H1 (cell line): ENCODE data around the gene KIAA0513. TPM values are rescaled to one million over a fixed set of nuclear protein-coding genes. Genes with fewer than 3 reads are reported as not detected.

Source experiments
- CTCF ChIA-PET: fragments of 300-600 bp; sonication (Branson Sonifier 250); formaldehyde crosslinking; loops from one replicate; lab custom pipeline; 2021; ENCODE audit not compliant: partially characterized antibody; lab: Charles Lee
- POLR2A ChIA-PET: fragments of 300-600 bp; sonication (Branson Sonifier 250); formaldehyde crosslinking; loops from one replicate; lab custom pipeline; 2021; ENCODE audit warnings: inconsistent platforms; ENCODE audit not compliant: partially characterized antibody; lab: Charles Lee
- DNase-seq, 2 experiments: peaks; one replicate each; pipeline versions ENCODE4 v3.0.0 to v3.0.0-alpha.2; 2010 to 2022; ENCODE audit warnings: low spot score in 2 of 2, low read depth in 1 of 2, mixed read lengths in 1 of 2
- FAIRE-seq: peaks from 2 replicates; lab custom pipeline; 2011; peaks lifted over from hg19 to GRCh38; lab: Jason Lieb, UNC
- H2AFZ ChIP-seq: 2 replicates; pipeline ENCODE4 v1.8.1; 2012; ENCODE audit warnings: low read length, inconsistent platforms
- H2AK5ac ChIP-seq: 2 replicates; pipeline ENCODE4 v1.6.1; 2013; ENCODE audit warnings: low read depth, low read length
- H2BK120ac ChIP-seq: replicated peaks from 2 replicates; pipeline ENCODE3; 2013; ENCODE audit warnings: low read depth, low read length, inconsistent platforms
- H2BK12ac ChIP-seq: 2 replicates; pipeline ENCODE4 v1.6.1; 2013; ENCODE audit warnings: low read depth, low read length
- H2BK15ac ChIP-seq: 2 replicates; pipeline ENCODE4 v1.6.1; 2013; ENCODE audit warnings: low read length
- H2BK20ac ChIP-seq: 2 replicates; pipeline ENCODE4 v1.6.1; 2013; ENCODE audit warnings: low read length
- H2BK5ac ChIP-seq: 2 replicates; pipeline ENCODE4 v1.6.1; 2013; ENCODE audit warnings: low read depth, low read length
- H3K14ac ChIP-seq: 2 replicates; pipeline ENCODE4 v1.6.1; 2013; ENCODE audit warnings: inconsistent platforms; ENCODE audit not compliant: insufficient read length
- H3K18ac ChIP-seq: 2 replicates; pipeline ENCODE4 v1.6.1; 2013; ENCODE audit warnings: low read length; ENCODE audit errors: extremely low read depth
- H3K23ac ChIP-seq: 2 replicates; pipeline ENCODE4 v1.6.1; 2013; ENCODE audit warnings: inconsistent platforms; ENCODE audit not compliant: insufficient read length
- H3K23me2 ChIP-seq: 2 replicates; pipeline ENCODE4 v1.6.1; 2013; ENCODE audit warnings: low read depth, low read length
- H3K27ac ChIP-seq: 2 replicates; pipeline ENCODE4 v1.6.1; 2011; ENCODE audit warnings: low read depth, low read length, inconsistent platforms
- H3K27me3 ChIP-seq, 4 experiments: replicated peaks in 1 of 4; 1 replicate in 1 of 4; 2 replicates in 3 of 4; pipeline versions ENCODE4 v1.6.1 to v1.8.1; 2011 to 2013; ENCODE audit warnings: low read length in 3 of 4, mild to moderate bottlenecking in 3 of 4, inconsistent platforms in 2 of 4, mixed read lengths in 2 of 4, moderate library complexity in 1 of 4; ENCODE audit not compliant: control insufficient read depth in 3 of 4, insufficient read depth in 3 of 4; ENCODE audit errors: extremely low read depth in 1 of 4
- H3K36me3 ChIP-seq, 4 experiments: 2 replicates each; pipeline versions ENCODE4 v1.6.1 to v1.8.1; 2011 to 2013; ENCODE audit warnings: mild to moderate bottlenecking in 4 of 4, low read length in 3 of 4, moderate library complexity in 2 of 4, control low read depth in 1 of 4, inconsistent platforms in 1 of 4; ENCODE audit not compliant: insufficient read depth in 4 of 4, control insufficient read depth in 2 of 4
- H3K4ac ChIP-seq: replicated peaks from 2 replicates; pipeline ENCODE3; 2013; ENCODE audit warnings: low read length, low read depth, mixed read lengths, inconsistent platforms; ENCODE audit not compliant: insufficient read length
- H3K4me1 ChIP-seq, 4 experiments: replicated peaks in 1 of 4; 1 replicate in 1 of 4; 2 replicates in 3 of 4; pipeline versions ENCODE4 v1.6.1 to v1.8.1; 2011 to 2013; ENCODE audit warnings: low read length in 3 of 4, inconsistent platforms in 2 of 4, mixed read lengths in 1 of 4; ENCODE audit not compliant: insufficient read depth in 4 of 4, control insufficient read depth in 3 of 4
- H3K4me2 ChIP-seq, 2 experiments: 2 replicates each; pipeline versions ENCODE4 v1.6.1 to v1.8.1; 2011 to 2013; ENCODE audit warnings: low read depth in 2 of 2, low read length in 2 of 2, control low read depth in 1 of 2, inconsistent platforms in 1 of 2, mild to moderate bottlenecking in 1 of 2; ENCODE audit not compliant: insufficient read depth in 1 of 2
- H3K4me3 ChIP-seq, 4 experiments: fragments of 200-600, 300-600 bp in 1 of 4; sonication (generic), shearing (Covaris generic), sonication (Bioruptor Twin) in 1 of 4; 2 replicates each; pipeline versions ENCODE4 v1.5.1 to v1.8.1; 2011 to 2016; ENCODE audit warnings: low read length in 4 of 4, low read depth in 3 of 4, control low read depth in 2 of 4, inconsistent platforms in 2 of 4, mild to moderate bottlenecking in 2 of 4, mixed read lengths in 1 of 4, moderate library complexity in 1 of 4; ENCODE audit not compliant: insufficient read depth in 2 of 4; ENCODE audit errors: extremely low read depth in 1 of 4
- H3K56ac ChIP-seq: replicated peaks from 2 replicates; pipeline ENCODE3; 2013; ENCODE audit warnings: low read depth, mild to moderate bottlenecking, mixed read lengths, low read length, inconsistent platforms; ENCODE audit not compliant: insufficient read length
- H3K79me1 ChIP-seq: 2 replicates; pipeline ENCODE4 v1.6.1; 2013; ENCODE audit warnings: low read depth, low read length, control low read depth
- H3K79me2 ChIP-seq, 2 experiments: 2 replicates each; pipeline versions ENCODE4 v1.6.1 to v1.8.1; 2012 to 2013; ENCODE audit warnings: low read length in 2 of 2, mild to moderate bottlenecking in 2 of 2, inconsistent platforms in 1 of 2; ENCODE audit not compliant: insufficient read depth in 2 of 2, control insufficient read depth in 1 of 2
- H3K9ac ChIP-seq, 4 experiments: replicated peaks in 1 of 4; 1 replicate in 1 of 4; 2 replicates in 3 of 4; pipeline versions ENCODE4 v1.6.1 to v1.8.1; 2011 to 2013; ENCODE audit warnings: low read depth in 3 of 4, low read length in 3 of 4, control low read depth in 2 of 4, mild to moderate bottlenecking in 2 of 4, moderate library complexity in 2 of 4, inconsistent platforms in 1 of 4; ENCODE audit errors: extremely low read depth in 1 of 4
- H3K9me3 ChIP-seq, 2 experiments: 2 replicates each; pipeline versions ENCODE4 v1.6.1 to v1.8.1; 2012 to 2013; ENCODE audit warnings: mild to moderate bottlenecking in 2 of 2, moderate library complexity in 2 of 2, control low read depth in 1 of 2, inconsistent platforms in 1 of 2, low read depth in 1 of 2, low read length in 1 of 2, mixed read lengths in 1 of 2; ENCODE audit not compliant: insufficient read depth in 2 of 2
- H4K20me1 ChIP-seq, 2 experiments: replicated peaks in 1 of 2; 2 replicates each; pipeline versions ENCODE3 to v1.8.1; 2011 to 2013; ENCODE audit warnings: inconsistent platforms in 2 of 2, low read length in 2 of 2, mild to moderate bottlenecking in 1 of 2; ENCODE audit not compliant: insufficient read depth in 2 of 2, control insufficient read depth in 1 of 2
- H4K5ac ChIP-seq: 2 replicates; pipeline ENCODE4 v1.6.1; 2013; ENCODE audit warnings: low read length, low read depth, mixed read lengths, inconsistent platforms; ENCODE audit not compliant: insufficient read length
- H4K8ac ChIP-seq: 2 replicates; pipeline ENCODE4 v1.8.0; 2013; ENCODE audit warnings: mild to moderate bottlenecking, moderate library complexity, low read length, inconsistent platforms; ENCODE audit not compliant: insufficient read depth; ENCODE audit errors: extremely low read depth
- H4K91ac ChIP-seq: replicated peaks from 2 replicates; pipeline ENCODE3; 2013; ENCODE audit warnings: low read length, mixed read lengths, inconsistent platforms; ENCODE audit not compliant: insufficient read length
- ATF3 ChIP-seq: IDR thresholded peaks from 2 replicates; pipeline ENCODE4 v1.6.1; 2011; ENCODE audit warnings: low read depth, mild to moderate bottlenecking, low read length; ENCODE audit not compliant: insufficient read depth
- BACH1 ChIP-seq: IDR thresholded peaks from 2 replicates; pipeline ENCODE4 v1.6.1; 2012; ENCODE audit warnings: low read length, improper control_type of control experiment
- BRCA1 ChIP-seq: IDR thresholded peaks from 2 replicates; pipeline ENCODE4 v1.6.1; 2012; ENCODE audit warnings: low read depth, low read length, improper control_type of control experiment
- CBX5 ChIP-seq: fragments of 300-800, 300-1000 bp; sonication (generic); IDR thresholded peaks from 2 replicates; pipeline ENCODE4 v1.7.1; 2016; ENCODE audit warnings: antibody characterized with exemption, low read length, low read depth
- EGR1 ChIP-seq: IDR thresholded peaks from 2 replicates; pipeline ENCODE4 v1.6.1; 2011; ENCODE audit warnings: low read depth, low read length, borderline replicate concordance
- KDM4A ChIP-seq: IDR thresholded peaks from one replicate; pipeline ENCODE4 v1.7.1; 2012; ENCODE audit warnings: low read depth, mild to moderate bottlenecking, moderate library complexity, low read length, inconsistent platforms; ENCODE audit not compliant: severe bottlenecking
- MAFK ChIP-seq: IDR thresholded peaks from 2 replicates; pipeline ENCODE4 v1.6.1; 2012; ENCODE audit warnings: low read depth, mild to moderate bottlenecking, improper control_type of control experiment, low read length
- RBBP5 ChIP-seq: IDR thresholded peaks from 2 replicates; pipeline ENCODE4 v1.7.1; 2012; ENCODE audit warnings: low read depth, mild to moderate bottlenecking, inconsistent platforms, low read length, moderate library complexity, borderline replicate concordance
- RXRA ChIP-seq: IDR thresholded peaks from 2 replicates; pipeline ENCODE4 v1.6.1; 2011; ENCODE audit warnings: low read depth, mild to moderate bottlenecking, low read length, moderate library complexity; ENCODE audit not compliant: insufficient read depth
- SAP30 ChIP-seq: fragments of 300-600 bp; sonication (generic); IDR thresholded peaks from 2 replicates; pipeline ENCODE4 v1.7.1; 2012; ENCODE audit warnings: low read length, moderate library complexity, mild to moderate bottlenecking, inconsistent platforms; ENCODE audit not compliant: insufficient read depth, insufficient replicate concordance
- SP2 ChIP-seq: IDR thresholded peaks from 2 replicates; pipeline ENCODE4 v1.6.1; 2012; ENCODE audit warnings: mild to moderate bottlenecking, low read length, inconsistent platforms
- TBP ChIP-seq: IDR thresholded peaks from 2 replicates; pipeline ENCODE4 v1.6.1; 2011; ENCODE audit warnings: low read depth, low read length, improper control_type of control experiment
- TEAD4 ChIP-seq: IDR thresholded peaks from 2 replicates; pipeline ENCODE4 v1.6.1; 2012; ENCODE audit warnings: low read depth, low read length, inconsistent platforms, mixed read lengths
- WGBS, 2 experiments: shearing (Covaris generic) in 1 of 2; methylation state at CpG; one replicate each; pipeline versions ENCODE4 v1.1.6 to v1.1.7; 2013 to 2015; ENCODE audit warnings: low lambda C conversion rate in 2 of 2, mixed read lengths in 2 of 2, inconsistent platforms in 1 of 2, low coverage in 1 of 2, missing lambda C conversion rate in 1 of 2; ENCODE audit not compliant: insufficient replicate concordance in 2 of 2, insufficient coverage in 1 of 2, insufficient read length in 1 of 2; ENCODE audit errors: extremely low coverage in 1 of 2, missing lambda C conversion rate in 1 of 2; 5-methylcytosine and 5-hydroxymethylcytosine counted together
- polyA plus RNA-seq, 7 experiments: library from polyadenylated mRNA; depleted of rRNA in 3 of 7; stranded (reverse) in 5 of 7; unstranded in 2 of 7; fragments of >200 nt in 5 of 7; fragments of 200-250 nt in 2 of 7; gene quantifications; 1 replicate in 5 of 7; 2 replicates in 1 of 7; 4 replicates in 1 of 7; pipeline versions ENCODE4 v1.2.1 to v1.2.3, GENCODE V29; 2011 to 2013; ENCODE audit warnings: missing spikeins in 2 of 7, mixed read lengths in 2 of 7
- total RNA-seq: library from RNA; stranded (reverse); fragmentation: NEBNext Ultra II Directional; extraction: Animal tissue kit (Norgen Biotek cat#: 25700); gene quantifications from 2 replicates; pipeline ENCODE4 v1.2.1, GENCODE V29; 2021

Gene KIAA0513
- total and polyA plus RNA-seq, 2 of the 8 experiments (the other 6 are each of a cell fraction or from before 2014, with no cell fraction given): 2.1 to 6.1 TPM

GRCh38 chr16:85047867-85048455 lies 20.4 kb downstream of the KIAA0513 start:
- peaks cover 0 to 2% of the 10 kb centered on the region in 2 experiments for H4K20me1 ChIP-seq
- no peak overlapping the region for H4K5ac ChIP-seq
- CTCF ChIA-PET: interaction anchor here (1.6 to 2.8 kb wide), 3 partner anchors 10 to 67 kb away, joined by 4 to 9 read pairs (median 4); no protein-coding TSS in a partner anchor
- H3K56ac ChIP-seq: no peak overlapping the region
- no peaks in the 10 kb centered on the region for H3K23me2 ChIP-seq
- no peak overlapping the region for H2BK12ac ChIP-seq
- H3K27me3 ChIP-seq: no peaks in the 10 kb centered on the region
- H3K4ac ChIP-seq: no peak overlapping the region
- H3K18ac ChIP-seq: no peak overlapping the region
- H2BK5ac ChIP-seq: no peak overlapping the region
- no peak overlapping the region for H3K27ac ChIP-seq
- no peak overlapping the region for H2BK20ac ChIP-seq
- H2BK15ac ChIP-seq: no peak overlapping the region
- H2AK5ac ChIP-seq: no peak overlapping the region
- no peak overlapping the region for H3K23ac ChIP-seq
- H3K79me1 ChIP-seq: no peaks in the 10 kb centered on the region
- H3K4me1 ChIP-seq: 0 out of 7 replicates have a peak, but pooled peaks cover 0 to 2% (median 0%) of the 10 kb centered on the region in 4 experiments
- H3K14ac ChIP-seq: no peak overlapping the region
- H4K8ac ChIP-seq: no peak overlapping the region
- H3K9me3 ChIP-seq: no peaks in the 10 kb centered on the region
- H3K9ac ChIP-seq: no peak overlapping the region
- H3K36me3 ChIP-seq: no peaks in the 10 kb centered on the region
- FAIRE-seq (no peak), DNase-seq (no peak)
- no peaks in the 10 kb centered on the region for H3K79me2 ChIP-seq
- H2BK120ac ChIP-seq: no peak overlapping the region
- no peak overlapping the region for H2AFZ ChIP-seq
- no peak overlapping the region for H3K4me2 ChIP-seq
- no peak overlapping the region for H3K4me3 ChIP-seq
- POLR2A ChIA-PET: no interaction called here
- H4K91ac ChIP-seq: no peak overlapping the region
- 85% methylated on average over 11 of the region's 11 CpGs; no CpG with 5 or more reads in 1 of the 2 experiments for WGBS, 2 experiments
- TF ChIP-seq MAFK: no peak
- no peak for TF ChIP-seq TBP
- TF ChIP-seq SP2: no peak
- no peak for TF ChIP-seq TEAD4
- TF ChIP-seq ATF3: no peak
- no peak for TF ChIP-seq SAP30
- TF ChIP-seq BACH1: no peak
- no peak for TF ChIP-seq EGR1
- no peak for TF ChIP-seq BRCA1
- TF ChIP-seq RBBP5: no peak
- TF ChIP-seq CBX5: no peak
- TF ChIP-seq KDM4A: no peak
- no peak for TF ChIP-seq RXRA
